Measurements from ENCODE around the gene PPP2R1B.
A peak's percentile ranks its signal among the peaks of the same experiment; 100 is the strongest.

The PPP2R1B gene

DNA sequence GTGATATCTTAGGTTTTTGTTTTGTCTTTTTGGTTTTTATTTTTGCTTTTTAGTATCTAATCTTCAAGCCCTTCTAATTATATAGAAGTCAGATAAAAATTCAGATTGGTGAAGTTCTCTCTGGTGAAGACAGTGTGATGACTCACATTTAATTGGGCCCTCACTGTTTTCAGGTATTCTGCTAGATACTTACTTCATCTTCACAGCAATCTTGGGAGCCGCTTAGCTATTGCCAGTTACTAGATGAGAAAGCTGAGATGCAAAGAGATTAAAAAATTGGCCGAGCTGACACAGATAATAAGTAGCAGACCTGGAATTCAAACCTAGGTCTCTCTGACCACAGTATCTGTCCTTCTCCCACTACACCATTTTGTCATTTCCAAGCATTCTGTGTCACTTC, 75.0 kb downstream of the PPP2R1B start:
- no peak for DNase-seq

- no peak for DNase-seq
Observed at GRCh38 chr11:111688013-111688412, 78.2 kb downstream of the PPP2R1B start.

- DNase-seq: peak; percentile 45
Observed at GRCh38 chr11:111684251-111684650, 81.9 kb downstream of the PPP2R1B start.

GRCh38 chr11:111683806-111684205, 82.4 kb downstream of the PPP2R1B start:
- no peak for DNase-seq

DNA sequence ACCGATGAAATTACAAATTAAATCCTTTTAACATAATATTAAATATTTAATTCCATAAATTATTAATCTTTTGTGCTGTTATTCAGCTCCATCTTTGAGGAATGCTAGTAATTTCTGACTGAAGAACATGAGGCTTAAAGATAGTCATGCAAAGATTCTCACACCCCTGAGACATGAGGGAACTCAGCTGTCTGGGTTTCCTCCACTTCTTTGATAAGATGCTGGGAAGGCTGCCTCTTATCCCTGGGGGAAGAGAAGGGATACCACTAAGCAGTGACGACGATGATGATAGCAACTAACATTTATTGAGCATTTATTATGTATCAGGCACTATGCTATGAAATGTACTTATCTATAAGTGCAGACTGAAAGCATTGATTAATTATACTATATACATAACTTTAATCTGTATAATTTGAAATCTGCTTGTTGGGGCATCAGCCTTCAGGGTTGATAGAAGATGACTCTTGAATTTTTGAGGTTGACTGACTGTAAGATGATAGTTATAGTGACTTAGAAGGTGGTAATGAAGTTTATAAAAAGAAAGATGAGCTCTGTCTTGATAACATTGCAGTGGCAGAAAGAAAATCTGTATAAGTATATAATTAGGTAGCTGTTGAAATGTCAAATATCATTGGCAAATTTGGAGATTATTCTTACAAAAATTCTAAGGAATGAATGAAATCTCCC, 85.6 kb downstream of the PPP2R1B start:
- no peak for DNase-seq
